GM19099 (cell line): Measurements from ENCODE around the gene PTPRD.

Experiments
- POLR2A ChIP-seq: IDR thresholded peaks from 3 replicates; pipeline ENCODE4 v1.6.1; 2011; ENCODE audit warnings: low read depth; ENCODE audit not compliant: insufficient read length; ENCODE audit errors: extremely low read depth

The PTPRD gene

DNA sequence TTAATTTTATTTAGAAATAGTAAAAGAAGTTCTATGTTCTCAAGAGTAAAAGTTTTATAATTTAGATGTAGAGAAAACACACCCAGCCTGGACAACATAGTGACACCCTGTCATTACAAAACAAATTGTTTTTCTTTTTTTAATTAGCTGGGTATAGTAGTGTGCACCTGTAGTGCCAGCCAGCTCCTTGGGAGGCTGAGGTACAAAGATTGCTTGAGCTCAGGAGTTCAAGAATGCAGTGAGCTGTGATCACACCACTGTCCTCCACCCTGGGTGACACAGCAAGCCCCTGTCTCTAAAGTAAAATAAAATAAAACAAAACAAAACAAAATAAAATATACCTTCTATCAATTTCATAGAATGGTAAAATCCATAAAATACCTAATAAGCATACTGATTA, 1795.5 kb downstream of the PTPRD start:
- no peak for TF ChIP-seq POLR2A

DNA sequence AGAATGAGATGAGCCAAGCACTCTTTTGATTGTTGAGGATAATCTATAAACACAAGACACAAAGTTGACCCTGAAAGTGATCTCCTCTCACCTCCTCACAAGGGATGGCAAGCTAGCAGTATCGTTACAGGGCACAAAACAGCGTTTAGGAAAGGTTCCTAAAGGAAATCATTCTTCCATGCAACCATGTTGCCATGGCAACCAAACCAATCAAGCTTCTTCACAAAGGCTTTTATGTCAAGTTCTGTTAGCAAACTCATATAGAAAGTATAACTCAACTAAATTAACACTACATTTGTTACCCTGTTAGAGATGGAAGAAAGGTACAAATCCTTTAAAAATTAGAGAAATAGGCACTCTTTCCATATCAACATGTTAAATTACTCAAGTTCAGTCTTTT, 1796.4 kb downstream of the PTPRD start:
- no peak for TF ChIP-seq POLR2A

DNA sequence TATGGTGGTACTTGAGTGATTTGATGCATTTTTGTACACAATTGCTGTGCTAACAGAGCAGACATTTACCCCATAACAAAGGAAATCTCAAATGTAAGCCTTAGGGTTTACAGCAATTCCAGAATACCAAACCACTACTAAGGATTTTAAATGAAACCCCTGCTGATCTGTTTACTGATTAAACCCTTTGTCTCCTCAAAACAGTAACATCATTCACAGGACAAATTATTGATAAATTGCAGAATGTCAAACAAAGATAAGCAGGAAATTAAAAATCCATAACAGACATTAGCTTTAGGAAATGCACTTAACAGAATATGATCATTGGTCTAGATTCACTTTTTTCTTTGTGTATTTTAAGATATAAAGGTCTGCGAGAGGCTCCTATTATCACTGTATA, 1796.9 kb downstream of the PTPRD start:
- no peak for TF ChIP-seq POLR2A

DNA sequence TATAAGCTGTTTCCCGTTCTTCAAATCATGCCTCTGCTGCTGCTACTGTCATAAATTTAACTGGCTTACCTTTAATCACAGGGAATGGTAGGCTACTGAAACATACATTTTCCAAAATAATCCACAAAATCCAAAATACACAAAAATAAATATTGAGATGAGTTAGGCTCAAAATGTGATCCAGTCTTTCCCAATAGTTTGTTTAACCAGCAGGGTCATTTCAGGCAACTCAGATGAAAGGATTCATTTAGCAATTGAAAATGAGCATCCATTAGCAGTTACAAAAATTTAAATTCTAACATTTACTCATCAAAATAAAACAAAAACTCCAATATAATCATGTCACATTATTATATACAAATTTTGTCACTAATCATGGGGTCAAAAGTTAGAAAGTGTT, 1797.6 kb downstream of the PTPRD start:
- TF ChIP-seq POLR2A: no peak

DNA sequence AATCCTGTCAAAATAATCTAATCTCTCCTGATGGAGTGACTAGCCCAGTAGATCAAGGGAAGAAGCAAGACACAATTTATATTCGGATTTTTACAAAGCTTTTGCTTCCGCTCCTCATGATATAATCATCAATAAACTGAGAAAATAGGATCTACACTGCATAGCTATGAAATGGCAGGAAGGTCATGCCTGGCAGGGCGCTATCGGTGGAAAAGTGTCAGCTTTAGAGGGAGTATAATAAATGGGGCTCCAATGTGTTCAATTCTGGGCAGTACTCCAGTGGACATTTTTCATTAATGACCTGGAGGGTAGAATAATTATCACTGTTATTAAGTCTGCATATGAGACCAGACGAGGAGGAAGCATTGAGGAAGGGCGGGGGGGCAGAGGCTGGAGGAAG, 1799.9 kb downstream of the PTPRD start:
- TF ChIP-seq POLR2A: no peak

DNA sequence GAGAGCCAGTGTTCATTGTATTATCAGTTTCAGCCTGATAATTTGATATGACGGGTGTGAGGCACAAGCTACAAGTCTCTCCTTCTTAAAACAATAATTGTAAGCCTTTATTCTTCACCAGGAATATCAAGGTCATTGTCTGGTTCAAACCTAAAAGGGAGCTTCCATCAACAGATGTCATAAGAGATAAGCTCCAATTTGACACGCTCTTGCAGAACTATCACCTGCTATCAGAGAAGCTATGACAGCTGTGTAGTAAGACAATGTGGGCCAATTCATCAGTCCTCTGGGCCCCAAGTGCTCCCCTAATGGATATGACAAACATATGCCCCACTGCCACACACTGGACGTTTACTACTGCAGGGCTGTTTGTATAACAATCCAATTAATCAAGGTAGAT, 1803.1 kb downstream of the PTPRD start:
- no peak for TF ChIP-seq POLR2A

DNA sequence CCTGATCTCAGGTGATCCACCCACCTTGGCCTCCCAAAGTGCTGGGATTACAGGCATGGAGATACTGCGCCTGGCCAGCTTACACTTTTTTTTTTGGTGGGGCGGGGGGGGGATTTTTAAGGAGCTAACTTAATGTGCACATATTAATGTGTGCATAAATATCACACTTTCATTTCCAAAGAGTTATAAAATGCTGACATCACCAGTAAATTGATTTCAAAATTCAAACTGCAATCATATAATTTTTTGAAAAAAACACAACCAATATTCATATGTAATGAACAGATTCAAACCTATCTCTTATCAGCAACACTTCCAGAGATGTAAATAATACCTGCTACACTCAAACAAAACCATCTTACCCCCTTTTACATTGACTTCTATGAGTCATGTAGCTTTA, 1806.7 kb downstream of the PTPRD start:
- no peak for TF ChIP-seq POLR2A

DNA sequence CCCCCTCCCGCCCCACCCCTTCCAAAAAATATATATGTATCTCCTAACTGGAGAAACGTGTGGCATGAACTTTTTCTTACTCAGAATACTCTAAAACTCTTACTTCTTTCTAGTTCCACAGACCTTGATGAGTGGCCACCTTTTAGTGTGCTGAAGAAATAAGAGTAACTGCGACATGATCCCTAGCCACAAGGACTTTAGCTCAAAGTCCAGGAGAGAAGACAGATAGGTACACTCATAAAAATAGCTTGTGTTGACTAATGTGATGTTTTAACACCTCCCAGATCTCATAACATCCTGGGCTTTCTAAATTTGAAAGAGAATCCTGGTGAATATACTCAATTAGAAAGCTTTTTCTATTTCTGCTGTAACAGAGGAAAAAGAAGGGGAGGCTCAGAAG, 1808.2 kb downstream of the PTPRD start:
- no peak for TF ChIP-seq POLR2A

DNA sequence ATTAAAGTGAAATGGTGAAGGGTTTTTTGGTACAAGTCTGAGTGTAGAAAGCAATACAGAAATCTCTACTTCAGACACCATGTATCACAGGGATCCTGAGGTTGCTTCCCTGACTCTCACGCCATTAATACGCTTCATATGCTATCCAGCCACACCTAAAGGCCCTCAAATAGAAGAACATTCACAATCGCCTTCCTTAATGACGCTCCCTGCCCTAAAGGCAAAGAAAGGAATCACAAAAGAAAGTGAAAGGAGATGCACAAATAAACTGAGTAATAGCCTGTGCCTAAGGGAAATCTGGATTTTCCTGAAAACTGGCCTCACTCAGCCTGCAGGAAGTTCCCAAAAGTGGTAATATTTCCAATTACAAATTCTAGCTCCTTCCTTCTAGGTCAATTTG, 1810.6 kb downstream of the PTPRD start:
- no peak for TF ChIP-seq POLR2A

DNA sequence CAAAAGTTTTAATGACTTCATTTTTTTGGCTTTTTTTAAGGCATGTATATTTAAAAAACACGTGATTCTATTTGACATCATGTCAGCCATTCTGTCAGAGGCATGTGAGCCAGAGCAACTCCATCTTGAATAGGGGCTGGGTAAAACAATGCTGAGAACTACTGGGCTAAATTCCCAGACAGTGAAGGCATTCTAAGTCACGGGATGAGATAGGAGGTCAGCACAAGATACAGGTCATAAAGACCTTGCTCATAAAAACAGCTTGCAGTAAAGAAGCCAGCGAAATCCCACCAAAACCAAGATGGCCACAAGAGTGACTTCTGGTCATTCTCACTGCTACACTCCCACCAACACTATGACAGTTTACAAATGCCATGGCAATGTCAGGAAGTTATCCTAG, 1812.6 kb downstream of the PTPRD start:
- no peak for TF ChIP-seq POLR2A

DNA sequence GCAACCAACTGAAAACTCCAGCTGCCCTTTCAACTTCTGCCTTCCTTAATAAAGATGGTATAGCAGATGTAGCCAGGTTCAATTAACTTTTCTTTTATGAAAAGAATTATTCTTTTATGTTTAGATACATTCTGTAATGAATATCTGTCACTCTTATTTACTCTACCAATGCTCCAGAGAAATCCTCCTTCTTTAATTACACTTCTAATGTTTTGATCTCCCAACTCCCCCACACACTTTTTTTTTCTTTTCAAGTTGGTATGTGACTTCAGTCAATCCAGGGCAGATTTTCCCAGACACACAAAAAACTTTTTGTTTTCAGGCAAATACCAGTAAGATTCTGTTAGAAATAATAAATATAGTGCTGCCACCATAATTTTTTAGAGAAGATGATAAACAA, 1813.2 kb downstream of the PTPRD start:
- TF ChIP-seq POLR2A: no peak

DNA sequence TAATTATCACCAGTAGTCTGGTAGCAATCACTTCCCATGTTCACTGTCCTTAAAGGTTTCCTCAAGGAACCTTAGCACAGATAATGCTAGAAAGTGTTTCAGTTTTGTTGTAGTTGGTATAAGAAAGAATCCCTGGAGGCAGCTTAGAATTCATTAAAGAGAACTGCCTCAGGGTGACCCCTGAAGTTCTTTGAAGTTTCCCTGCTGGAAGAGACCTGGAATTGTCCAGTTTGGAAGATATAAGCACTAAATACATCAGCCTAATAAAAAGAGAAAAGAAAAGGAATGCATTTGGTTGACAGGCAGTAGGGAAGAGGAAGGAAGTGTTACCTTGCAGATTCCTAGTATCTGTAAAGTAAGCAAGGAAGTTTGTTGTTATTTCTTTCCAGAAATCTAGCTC, 1813.6 kb downstream of the PTPRD start:
- no peak for TF ChIP-seq POLR2A

DNA sequence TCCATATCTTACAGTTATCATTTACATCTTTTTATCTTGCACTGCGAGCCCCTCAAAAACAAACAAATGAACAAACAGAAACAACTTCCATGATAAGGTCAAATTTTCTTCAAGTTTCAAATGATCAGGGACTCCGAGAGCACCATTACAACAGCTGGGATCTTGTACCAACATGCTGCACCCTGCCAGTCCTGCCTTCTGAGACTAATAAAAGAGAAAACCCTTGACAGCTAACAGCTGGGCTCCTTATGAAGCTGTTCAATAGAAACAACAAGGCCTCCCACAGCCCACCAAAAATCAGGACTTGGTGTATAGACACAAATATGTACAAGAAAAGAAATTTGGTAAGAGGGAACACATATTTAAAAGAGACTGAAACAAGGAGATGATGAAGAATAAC, 1828.0 kb downstream of the PTPRD start:
- TF ChIP-seq POLR2A: no peak

DNA sequence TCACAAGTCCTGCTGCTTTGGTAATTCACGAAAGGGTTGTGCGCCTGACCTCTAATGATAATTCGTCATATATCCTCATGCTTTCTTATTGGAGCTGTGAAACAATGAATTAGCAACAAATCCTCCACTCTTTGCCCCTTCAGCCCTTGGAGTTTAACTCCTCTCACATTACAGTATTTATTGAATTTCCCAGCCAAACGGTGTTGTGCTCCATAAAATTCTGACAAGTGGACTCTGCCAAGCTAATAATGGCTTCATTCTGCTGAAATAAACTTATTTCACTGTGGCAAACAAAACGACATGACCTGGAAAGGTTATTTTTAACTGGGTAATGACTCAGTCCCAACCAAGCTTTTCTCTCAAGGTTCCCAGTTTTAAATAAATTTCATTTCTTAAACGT, 1828.9 kb downstream of the PTPRD start:
- no peak for TF ChIP-seq POLR2A

DNA sequence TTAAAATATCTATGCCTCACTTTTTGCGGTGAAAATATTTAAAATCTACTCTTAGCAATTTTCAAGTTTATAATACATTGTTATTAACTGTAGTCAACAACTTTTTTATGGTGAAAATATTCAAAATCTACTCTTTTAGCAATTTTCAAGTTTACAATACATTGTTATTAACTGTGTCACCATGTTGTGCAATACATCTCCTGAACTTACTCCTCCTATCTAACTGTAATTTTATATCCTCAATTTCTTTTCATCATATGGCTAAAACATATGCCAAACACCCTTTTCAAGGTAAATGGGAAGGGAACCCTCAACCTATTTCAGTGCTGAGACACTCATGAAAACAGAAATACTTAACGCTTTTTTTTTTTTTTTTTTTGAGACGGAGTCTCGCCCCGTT, 1830.6 kb downstream of the PTPRD start:
- TF ChIP-seq POLR2A: no peak

DNA sequence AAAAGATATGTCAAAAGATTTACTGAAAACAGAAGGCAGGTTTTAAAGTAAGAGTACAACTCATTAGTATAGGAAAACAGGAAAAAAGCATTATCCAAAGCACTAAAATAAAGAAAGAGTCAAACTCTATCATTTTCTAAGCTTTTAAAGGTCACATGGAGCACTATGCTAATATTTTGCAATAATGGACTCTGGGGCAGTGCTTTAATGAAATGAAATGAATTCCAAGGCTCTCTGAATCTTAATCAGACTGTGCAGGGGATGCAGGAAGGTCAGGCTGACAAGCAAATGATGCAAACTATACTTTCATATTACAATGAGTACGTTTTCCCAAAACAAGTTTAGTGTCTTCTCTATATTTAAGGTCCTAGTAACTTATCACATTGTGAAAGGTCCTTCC, 1831.3 kb downstream of the PTPRD start:
- no peak for TF ChIP-seq POLR2A

DNA sequence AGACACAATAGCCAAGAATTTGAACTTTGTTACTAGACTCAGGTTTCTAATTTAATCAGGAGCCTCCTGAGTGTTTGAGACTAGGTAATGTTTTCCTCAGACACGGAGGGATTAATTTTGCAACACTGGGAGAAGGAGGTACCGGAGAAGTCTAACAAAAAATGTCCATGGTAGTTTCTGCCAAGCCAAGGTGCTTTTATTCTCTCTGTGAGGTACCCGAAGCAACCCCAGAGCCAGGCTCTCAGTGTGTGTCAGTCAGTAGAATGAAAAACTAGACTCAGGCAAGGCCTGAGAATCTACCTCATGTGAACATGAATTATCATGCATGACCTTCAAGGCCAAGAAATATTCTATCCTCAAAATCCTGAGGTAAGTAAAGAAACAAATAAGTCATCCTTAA, 1832.4 kb downstream of the PTPRD start:
- TF ChIP-seq POLR2A: no peak

DNA sequence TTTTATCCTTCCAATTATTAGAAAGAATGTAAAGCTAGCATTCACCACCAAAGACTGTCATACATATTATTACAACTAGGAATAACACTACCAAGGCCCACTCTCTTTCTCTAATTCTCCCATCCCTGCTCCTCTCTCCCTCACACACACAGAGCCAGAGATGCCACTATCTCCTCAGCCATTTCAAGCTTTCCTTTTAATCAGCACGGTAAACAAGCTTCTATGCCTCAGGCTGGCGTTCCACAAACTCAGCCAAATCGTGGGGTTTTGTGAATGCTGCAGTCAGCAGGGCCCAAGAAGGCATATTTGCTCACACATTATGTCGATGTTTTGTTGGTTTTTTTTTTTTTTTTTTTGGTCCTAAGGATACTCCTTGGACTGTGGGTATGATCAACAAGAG, 1833.3 kb downstream of the PTPRD start:
- TF ChIP-seq POLR2A: no peak
